ENCODE data around the gene RIC8B.

GRCh38 chr12:106906715-106907114, 132.2 kb downstream of the RIC8B start:
- no peak for TF ChIP-seq POLR2A (IDR thresholded peaks at IDR 0.05; ENCODE audit: low read depth, low read length)
- no peak for TF ChIP-seq POLR2AphosphoS5 (IDR thresholded peaks at IDR 0.05; ENCODE audit: low read depth, low read length)
- no peak for TF ChIP-seq POU2F2 (IDR thresholded peaks at IDR 0.05; ENCODE audit: low read depth, low read length)
- TF ChIP-seq SPI1 (IDR thresholded peaks at IDR 0.05; ENCODE audit: low read depth, low read length), result no peak
- TF ChIP-seq TAF1 (IDR thresholded peaks at IDR 0.05; ENCODE audit: low read depth, low read length), result no peak
- no peak for TF ChIP-seq PAX5 (IDR thresholded peaks at IDR 0.05; ENCODE audit: insufficient read depth, low read length, severe bottlenecking)
